GM19455 (cell line): ENCODE results near the gene PJA2.
"Not testable (repeated sequence)": the region's sequence is repeated elsewhere in the genome, so short reads cannot be mapped to it uniquely, and the experiment has no call there.

ENCODE experiments used
- ATAC-seq: cut with Tn5 transposase; IDR thresholded peaks from one replicate; pipeline ENCODE4 v1.9.1; 2021; ENCODE audit not compliant: unreplicated experiment

PJA2 gene

DNA sequence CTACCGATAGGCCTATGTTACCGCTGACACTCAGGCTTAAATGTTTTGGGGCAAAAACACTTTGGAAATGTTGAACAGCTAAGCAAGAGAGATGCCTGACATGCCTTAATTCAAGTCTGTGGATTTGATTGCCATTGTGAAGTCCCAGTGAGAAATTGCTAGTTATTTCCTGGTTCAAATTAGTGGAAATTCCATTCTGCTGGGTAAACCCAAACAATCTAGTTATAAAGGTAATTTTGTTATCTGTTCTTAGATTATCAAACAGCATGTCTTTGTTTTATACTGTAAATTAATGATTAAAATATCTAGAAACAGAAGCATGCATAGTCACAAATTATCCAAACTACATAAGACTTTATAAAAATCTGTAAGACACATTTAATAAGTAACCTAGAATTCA, 96.6 kb downstream of the PJA2 start:
- no peak for ATAC-seq

- ATAC-seq, result no peak
Measured at GRCh38 chr5:109312695-109313094, 97.1 kb downstream of the PJA2 start.

GRCh38 chr5:109310315-109310714, 99.5 kb downstream of the PJA2 start:
- no peak for ATAC-seq

DNA sequence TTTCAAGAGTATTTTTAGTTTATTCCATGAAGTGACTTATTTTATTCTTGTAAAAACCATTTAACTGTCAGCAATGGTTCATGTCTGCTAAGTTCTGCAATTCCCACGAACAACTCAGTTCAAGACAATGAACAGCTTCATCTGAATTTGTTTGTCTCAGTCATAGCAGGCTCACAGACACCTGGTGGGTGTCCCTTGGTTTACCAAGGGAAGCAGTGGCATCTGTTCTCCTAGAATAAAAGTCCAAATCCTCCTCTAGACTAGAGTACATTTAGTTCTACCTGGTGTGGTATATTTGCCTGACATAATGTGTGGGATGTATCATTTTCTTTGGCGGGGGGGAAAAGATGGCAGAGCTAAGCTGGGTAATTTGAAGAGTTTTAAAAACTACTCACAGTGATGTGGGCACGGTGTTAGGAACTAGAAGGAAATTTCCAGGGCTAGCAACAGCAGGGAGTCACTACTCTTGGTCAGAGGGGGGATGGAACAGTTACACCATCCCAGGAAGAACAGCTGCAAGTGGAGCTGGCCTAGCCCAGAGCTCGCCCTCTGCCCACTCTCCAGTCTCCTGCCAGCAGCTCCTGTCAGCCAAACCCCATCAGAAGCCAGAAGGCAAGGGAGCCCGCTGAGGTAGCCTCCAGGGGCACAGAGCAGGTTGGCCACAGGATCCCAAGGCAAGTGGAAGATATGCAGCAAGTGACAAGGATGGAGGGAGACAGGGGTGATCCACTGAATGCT, 100.3 kb downstream of the PJA2 start:
- ATAC-seq, result no peak

GRCh38 chr5:109307951-109308350, 101.8 kb downstream of the PJA2 start:
- ATAC-seq, result no peak

- no peak for ATAC-seq
Measured at GRCh38 chr5:109307456-109307855, 102.3 kb downstream of the PJA2 start.

- ATAC-seq, result no peak
Measured at GRCh38 chr5:109305352-109305751, 104.4 kb downstream of the PJA2 start.

- ATAC-seq, result no peak
Measured at GRCh38 chr5:109304309-109304708, 105.5 kb downstream of the PJA2 start.

GRCh38 chr5:109300367-109300766, 109.4 kb downstream of the PJA2 start:
- no peak for ATAC-seq

DNA sequence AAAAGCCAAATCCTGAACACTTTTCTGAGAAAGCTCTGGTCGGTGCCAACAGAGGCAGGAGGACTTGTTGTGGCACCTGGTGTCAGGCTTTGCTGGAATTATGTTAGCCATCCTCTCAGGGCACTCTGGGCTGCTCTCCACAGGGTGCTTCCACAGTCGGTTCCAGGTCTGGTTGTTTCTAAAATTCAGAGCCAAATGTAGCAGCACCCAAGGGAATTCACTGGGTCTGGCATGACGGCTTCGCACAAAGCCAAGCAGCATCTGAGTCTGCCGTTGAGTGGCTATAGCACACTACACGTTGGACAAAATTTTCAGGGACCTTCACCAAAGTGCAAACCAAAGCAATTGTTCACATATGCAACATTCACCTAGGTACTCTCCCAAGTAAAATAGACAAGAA, 110.2 kb downstream of the PJA2 start:
- ATAC-seq, result no peak

GRCh38 chr5:109298794-109299193, 111.0 kb downstream of the PJA2 start:
- ATAC-seq, result no peak

GRCh38 chr5:109297900-109298299, 111.9 kb downstream of the PJA2 start:
- no peak for ATAC-seq

DNA sequence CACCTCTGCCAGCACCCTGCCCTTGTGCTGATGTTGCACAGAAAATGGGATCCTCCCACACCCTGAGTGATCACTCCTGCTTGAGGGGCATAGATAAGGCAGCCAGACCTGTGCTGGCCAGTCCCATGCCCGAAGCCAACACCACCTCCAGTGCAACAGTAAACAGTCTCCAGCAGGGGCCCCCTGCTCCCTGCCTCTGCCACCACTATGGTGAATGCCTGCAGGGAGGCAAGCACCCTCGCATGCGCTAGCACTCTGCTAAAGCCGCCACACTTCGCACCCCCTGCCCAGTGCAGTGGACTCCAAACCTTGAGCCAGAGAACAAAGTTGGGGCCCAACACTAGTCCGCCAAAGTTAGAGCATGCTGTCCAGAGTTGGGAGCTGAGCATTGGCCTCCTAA, 118.7 kb downstream of the PJA2 start:
- ATAC-seq, result no peak

GRCh38 chr5:109290231-109290630, 119.5 kb downstream of the PJA2 start:
- ATAC-seq, result no peak

DNA sequence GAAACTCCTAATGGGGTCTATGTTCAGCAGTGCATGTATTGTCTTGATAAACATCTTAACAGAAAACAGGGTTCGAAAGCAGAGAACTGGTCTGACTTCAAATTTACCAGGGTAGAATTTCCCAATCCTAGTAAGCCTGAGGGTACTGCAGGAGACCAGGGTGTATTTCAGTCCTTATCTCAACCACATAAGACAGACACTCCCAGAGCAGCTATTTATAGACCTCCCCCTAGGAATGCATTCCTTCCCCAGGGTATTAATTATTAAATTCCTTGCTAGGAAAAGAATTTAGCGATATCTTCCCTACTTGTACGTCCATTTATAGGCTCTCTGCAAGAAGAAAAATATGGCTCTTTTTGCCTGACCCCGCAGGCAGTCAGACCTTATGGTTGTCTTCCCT, 123.1 kb downstream of the PJA2 start:
- not testable (repeated sequence) for ATAC-seq
